Activated CD4-positive, alpha-beta T cell treated with anti-CD3 and anti-CD28 coated beads, Interleukin-2, Interleukin-4, amounts not matched to agents 100 ng/mL and 50 ng/mL, durations not matched to agents 16 hours and 8 hours (primary cell): Measurements from ENCODE around the gene ADARB1.
"Not testable (repeated sequence)": the region's sequence is repeated elsewhere in the genome, so short reads cannot be mapped to it uniquely, and the experiment has no call there.

Source experiments
- DNase-seq: peaks from one replicate; pipeline ENCODE4 v3.0.0-alpha.2; 2020; ENCODE audit warnings: low spot score

Gene ADARB1

DNA sequence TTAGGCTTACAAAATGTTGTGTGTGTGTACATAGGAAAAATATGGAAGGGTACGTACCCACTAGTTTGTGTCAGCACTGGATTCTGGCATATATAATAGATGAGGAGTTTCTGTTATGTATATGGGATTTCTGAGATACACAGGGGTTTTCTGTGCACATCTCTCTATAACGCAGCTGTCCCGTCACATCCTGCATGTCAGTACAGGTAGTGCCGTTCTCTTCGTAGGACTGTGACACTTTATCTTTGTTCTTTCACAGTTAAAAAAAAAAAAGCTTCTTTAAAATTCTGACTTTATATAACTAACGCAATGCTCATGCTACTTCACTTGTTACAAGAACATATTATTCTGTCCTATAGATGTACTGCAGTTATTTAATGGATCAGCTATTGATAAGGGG lies 42.9 kb downstream of the ADARB1 start:
- DNase-seq: no peak

GRCh38 chr21:45118099-45118498 lies 43.7 kb downstream of the ADARB1 start:
- no peak for DNase-seq

GRCh38 chr21:45119812-45120211 lies 45.4 kb downstream of the ADARB1 start:
- DNase-seq: no peak

DNA sequence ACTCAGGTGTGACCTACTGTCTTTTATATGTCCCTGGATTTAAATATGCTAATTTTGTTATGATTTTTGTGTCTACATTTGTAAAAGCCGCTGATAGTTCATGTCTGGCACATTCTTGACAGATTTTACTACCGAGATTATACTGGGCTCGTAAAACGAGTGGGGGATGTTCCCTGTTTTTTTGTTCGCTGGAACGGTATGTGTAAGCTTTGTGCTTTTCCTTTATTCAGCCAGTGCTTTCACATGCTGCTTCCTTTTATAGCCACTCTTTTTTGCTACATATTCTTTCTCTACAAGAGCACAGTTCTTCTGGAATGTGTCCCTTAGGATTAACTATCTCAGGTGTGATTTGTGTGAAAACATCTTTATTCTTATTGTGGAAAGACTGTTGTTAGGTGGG lies 46.6 kb downstream of the ADARB1 start:
- no peak for DNase-seq

DNA sequence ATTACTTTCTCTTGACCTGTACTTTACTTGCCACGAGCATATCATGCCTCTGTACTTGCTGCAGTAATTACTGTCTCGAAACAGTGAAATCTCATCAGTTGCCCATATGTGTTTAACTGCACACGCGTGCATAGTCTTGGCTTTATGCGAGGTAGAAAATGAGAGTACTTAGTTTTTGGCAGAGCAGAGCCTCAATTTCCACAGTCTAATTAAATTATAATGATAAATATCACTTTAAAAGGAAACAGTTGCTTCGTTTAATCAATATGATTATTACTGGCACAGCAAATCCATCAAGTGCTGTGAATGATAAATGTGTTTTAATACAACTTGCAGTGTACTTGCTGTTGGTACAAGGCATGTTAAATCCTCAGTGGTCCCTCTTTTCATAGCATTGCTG lies 47.6 kb downstream of the ADARB1 start:
- DNase-seq: no peak

GRCh38 chr21:45122432-45123132 lies 48.2 kb downstream of the ADARB1 start:
- DNase-seq: no peak

GRCh38 chr21:45123440-45123839 lies 49.1 kb downstream of the ADARB1 start:
- no peak for DNase-seq

DNA sequence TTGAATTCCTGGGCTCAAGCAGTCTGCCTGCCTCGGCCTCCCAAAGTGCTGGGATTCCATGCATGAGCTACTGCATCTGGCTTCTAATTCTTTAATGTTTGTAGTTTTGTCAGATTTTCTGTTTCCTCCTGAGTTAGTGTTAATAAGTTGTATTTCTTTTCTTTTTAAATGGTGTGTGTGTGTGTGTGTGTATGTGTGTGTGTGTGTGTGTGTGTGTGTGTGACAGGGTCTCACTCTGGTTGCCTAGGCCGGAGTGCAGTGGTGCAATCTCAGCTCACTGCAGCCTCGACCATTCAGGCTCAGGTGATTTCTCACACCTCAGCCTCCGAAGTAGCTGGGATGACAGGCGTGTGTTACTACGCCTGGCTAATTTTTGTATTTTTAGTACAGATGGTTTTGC lies 50.2 kb downstream of the ADARB1 start:
- no peak for DNase-seq

DNA sequence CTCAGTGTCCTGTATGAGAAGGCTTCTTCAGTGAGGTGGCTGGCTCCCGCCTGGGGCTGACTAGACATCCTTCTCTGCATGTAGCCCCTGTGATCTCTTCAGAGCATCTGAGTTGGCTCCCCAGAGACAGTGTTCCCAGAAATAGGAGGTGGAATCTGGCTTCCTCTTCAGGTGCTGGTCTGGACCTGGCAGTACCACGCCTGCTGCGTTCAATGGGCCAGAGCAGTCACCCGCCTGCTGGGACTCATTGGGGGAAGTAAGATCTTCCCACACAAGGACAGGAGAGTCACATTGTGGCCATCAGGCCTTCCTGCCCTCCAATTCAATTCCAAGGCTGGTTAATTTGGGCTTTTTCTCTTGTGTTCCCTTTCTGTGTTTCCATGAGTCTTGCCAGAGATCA lies 51.0 kb downstream of the ADARB1 start:
- DNase-seq: no peak

DNA sequence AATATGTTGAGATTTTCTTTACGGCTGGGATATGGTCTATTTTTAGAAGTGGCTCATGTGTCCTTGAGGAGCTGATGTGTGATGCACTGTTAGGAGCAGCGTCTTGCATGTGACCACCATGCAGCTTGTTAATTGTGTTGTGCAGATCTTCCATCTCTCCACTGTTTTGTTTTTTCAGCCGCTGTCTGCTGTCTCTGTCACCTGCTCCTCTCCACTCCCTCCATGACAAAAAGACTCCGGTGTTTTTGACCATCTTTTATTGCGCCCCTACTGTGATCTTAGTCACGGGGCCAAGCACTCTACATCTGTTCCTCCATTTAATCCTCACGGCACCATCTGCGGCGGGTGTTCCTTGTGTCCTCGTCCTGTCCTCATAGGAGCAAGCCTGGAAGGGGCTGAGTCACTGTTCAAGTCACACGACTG lies 51.8 kb downstream of the ADARB1 start:
- no peak for DNase-seq

DNA sequence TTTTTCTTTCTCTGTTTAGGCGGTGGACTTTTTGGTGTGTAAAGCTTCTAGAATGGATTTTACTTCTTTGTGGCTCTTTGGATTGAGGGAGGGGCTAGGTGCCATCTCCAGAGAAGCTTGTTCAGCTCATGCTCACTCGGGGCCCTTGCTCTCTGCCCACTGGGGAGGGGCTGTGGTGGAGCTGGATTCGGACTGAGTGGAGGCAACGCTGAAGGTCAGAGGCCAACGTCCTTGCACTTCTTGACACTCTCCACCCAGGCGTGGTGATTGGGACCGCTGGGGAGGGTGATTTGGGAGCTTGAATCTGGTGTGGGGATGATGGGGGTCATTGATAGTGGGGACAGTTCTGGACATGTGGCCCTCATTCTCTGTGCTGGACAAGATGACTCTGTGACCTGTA lies 52.6 kb downstream of the ADARB1 start:
- no peak for DNase-seq

DNA sequence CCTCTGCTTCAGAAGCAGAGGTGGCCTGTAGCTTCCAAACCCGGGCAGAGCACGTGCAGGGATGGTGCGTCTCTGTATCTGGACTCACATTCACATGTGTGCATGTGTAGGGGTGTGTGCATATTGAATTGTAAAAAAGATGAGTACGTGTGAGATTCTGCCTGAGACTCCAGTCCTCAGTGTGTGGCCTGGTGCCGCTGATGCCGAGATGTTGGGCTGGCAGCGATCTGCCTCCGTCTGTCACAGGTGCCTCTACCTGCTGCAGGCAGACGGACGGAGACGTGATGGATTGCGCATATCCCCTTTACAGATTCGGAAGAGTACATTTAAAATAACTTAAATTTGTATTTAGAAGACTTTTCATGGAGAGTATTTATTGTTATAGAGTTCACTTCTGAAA lies 53.6 kb downstream of the ADARB1 start:
- no peak for DNase-seq

- peak; percentile 73 for DNase-seq
Observed at GRCh38 chr21:45128613-45129188, 54.3 kb downstream of the ADARB1 start.

DNA sequence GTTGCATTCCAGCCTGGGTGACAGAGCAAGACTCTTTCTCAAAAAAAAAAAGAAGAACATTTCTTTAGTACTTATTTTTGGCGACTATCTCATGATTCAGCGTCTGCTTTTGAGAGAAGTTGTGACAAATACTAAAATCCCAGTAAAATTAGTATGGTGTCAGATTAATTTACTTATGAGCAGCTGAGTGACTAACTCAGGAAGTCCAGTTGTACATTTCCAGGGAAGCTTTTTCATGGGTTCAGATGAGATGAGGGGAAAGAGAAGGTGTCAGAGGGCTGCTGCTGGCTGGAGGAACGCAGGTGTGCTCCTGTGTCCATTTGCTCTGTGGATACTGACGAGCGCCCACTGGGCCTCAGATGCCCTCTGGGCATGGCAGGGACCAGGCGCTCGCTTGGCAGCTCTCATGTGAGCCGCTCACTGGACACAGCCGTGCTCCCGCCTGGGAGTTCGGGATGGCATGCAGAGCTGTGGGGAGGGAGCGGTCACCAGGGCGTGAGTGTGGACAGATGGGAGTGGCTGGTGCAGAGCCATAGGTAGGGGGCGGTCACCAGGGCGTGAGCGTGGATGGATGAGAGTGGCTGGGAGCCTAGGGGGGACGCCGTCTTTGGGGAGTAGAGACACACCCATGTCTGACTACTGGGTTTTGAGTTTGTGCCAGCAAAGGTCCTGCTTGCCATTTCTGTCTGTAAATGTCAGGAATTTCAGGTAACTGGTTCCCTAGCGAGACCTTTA lies 55.0 kb downstream of the ADARB1 start:
- no peak for DNase-seq

- no peak for DNase-seq
Observed at GRCh38 chr21:45130324-45130774, 56.0 kb downstream of the ADARB1 start.

DNA sequence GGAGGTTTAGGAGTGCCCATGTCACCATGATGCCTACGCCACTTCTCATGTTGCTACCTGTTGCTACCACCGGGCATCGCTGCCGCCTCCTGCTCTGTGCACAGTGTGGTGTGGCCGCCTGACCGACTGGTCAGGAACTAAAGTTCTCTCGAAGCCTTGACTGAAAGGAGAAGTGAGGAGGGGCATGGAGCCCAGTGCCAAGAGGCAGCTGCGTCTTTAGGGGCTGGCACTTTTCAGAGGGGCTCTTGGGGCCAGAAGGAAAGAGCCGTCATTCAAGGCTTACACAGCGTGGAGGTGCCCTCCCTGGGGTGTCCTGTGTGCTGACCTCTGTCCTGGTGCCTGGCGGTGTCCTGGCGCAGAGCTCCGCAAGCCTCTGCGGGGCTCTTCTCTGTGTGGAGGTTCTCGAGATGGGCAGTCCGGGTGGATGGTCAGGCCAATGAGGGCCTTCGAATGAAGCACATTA lies 57.2 kb downstream of the ADARB1 start:
- DNase-seq: no peak

GRCh38 chr21:45132841-45133573 lies 58.6 kb downstream of the ADARB1 start:
- no peak for DNase-seq

GRCh38 chr21:45133574-45134278 lies 59.3 kb downstream of the ADARB1 start:
- DNase-seq: not testable (repeated sequence)

DNA sequence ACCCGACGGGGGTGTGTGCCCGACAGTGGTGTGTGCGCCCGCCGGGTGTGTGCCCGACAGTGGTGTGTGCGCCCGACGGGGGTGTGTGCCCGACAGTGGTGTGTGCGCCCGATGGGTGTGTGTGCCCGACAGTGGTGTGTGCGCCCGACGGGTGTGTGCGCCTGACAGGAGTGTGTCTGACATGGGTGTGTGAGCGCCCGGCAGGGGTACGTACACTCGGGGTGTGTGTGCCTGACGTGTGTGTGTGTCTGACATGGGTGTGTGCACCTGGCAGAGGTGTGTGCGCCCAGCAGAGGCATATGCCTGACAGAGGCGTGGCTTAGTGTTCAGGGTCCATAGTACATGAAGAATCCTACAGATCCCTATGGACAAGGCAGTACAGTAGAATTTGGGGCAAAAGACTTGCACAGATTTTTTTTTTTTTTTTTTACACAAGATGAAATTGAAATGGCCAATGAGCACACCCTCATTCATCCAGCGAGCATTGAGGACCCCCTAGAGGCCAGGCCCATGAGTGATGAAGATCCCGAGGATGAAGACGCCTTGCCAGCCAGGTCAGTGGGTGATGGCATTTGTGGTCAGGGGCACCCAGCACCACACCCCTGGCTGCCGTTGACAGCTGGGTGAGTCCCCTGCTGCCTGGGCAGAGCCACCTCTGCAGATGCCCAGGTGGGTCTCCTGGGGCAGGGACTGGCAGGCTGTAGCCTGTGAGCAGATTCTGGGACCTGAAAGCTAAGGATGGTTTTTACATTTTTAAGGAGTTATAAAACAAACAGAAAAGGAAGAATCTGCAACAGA lies 60.1 kb downstream of the ADARB1 start:
- DNase-seq: no peak

- no peak for DNase-seq
Observed at GRCh38 chr21:45135122-45135521, 60.7 kb downstream of the ADARB1 start.

DNA sequence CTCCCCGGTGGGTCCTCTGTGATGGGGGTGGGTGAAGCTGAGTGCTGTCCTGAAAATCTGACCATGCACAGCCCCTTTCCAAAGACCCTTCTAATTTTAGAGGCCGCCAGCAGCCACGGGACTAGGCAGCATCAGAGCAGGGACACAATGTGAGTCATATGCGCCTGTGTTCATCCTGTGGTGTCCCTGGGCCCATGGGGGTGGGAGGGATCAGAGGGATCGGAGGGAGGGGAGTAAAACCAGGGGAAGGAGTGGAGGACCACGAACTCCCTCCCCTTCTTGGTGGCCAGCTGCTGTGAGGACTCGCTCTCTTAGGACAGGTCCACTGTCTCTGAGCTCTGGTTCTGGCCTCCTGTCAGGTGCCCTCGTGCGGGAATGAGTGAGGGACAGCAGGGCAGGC lies 61.5 kb downstream of the ADARB1 start:
- DNase-seq: no peak
